Spleen (tissue), 7 donors: ENCODE results near the gene SLC36A3.

ENCODE experiments used
- CTCF ChIP-seq, 11 experiments: fragments of 200-600 bp in 7 of 11; fragments of 450-650 bp in 4 of 11; sonication (generic) in 4 of 11; IDR thresholded peaks in 8 of 11; conservative IDR thresholded peaks in 3 of 11; 1 replicate in 7 of 11; 2 replicates in 4 of 11; pipeline versions ENCODE4 v1.4.0 to v1.8.0; 2016 to 2021; ENCODE audit warnings: antibody characterized with exemption in 11 of 11, inconsistent platforms in 4 of 11, mild to moderate bottlenecking in 1 of 11
- POLR2A ChIP-seq, 3 donors: fragments of 450-650 bp; IDR thresholded peaks; one replicate each; pipeline ENCODE4 v1.5.1; 2017; ENCODE audit warnings: antibody characterized with exemption in 3 of 3, mild to moderate bottlenecking in 1 of 3
- POLR2AphosphoS5 ChIP-seq, 3 donors: sonication (generic); formaldehyde crosslinking; IDR thresholded peaks; one replicate each; pipeline ENCODE4 v1.5.1; 2017; ENCODE audit warnings: antibody characterized with exemption in 3 of 3
- donor health status: DM: no; HTN: no; CAD: no; lungs with moderate emphysema.
- donor health status: DM: no; HTN: no; CAD: no.
- donor health status: DM: no; HTN: no; CAD: no.

GRCh38 chr5:151243564-151243963, 60.0 kb downstream of the SLC36A3 start:
- no peak for TF ChIP-seq POLR2AphosphoS5 (IDR thresholded peaks at IDR 0.05)
- no peak for TF ChIP-seq CTCF (IDR thresholded peaks at IDR 0.05 in 8 of 11, conservative IDR thresholded peaks at IDR 0.05 in 3 of 11)
- TF ChIP-seq POLR2A (IDR thresholded peaks at IDR 0.05) = no peak
